ENCODE results near the gene FGFR2. TPM values are rescaled to one million over a fixed set of nuclear protein-coding genes. Genes with fewer than 3 reads are reported as not detected.

FGFR2 gene
- total and polyA plus RNA-seq, 2 donors (not counting 3 experiments of a cell fraction or from before 2014, with no cell fraction given) = 0.06 TPM; not detected in 1

DNA sequence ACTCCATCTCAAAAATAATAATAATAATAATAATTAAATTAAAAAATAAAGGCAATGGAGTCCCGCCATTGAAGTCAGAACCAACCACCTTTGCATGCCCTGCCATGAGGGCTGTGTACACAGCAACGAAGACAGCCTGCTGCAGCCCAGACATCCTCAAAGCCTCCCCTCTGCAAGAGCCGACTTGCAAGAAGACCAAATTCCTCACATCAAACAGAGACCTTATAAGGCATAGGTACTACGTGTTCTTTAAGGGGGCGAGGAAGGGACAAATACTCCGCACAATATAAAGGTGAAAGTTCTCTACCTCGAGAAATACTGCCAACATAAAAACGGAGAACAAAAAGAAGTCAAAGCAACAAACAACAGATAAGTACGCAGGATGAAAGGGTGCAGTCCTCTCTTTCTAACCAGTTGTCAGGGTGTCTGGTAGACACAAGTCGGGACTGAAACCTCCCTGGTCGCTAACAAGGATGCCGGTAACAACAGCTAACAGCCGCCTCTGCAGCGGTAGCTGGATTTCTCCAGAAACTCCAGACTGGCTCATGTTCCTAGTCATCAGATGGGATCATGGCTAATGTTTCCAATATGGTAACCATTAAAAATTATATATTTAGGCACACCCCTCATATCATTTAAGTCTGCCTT is 23.6 kb downstream of the FGFR2 start:
- intact Hi-C loops (cut with micrococcal nuclease) (no loop called here), dilution Hi-C loops (cut with MboI; ENCODE audit: extremely low pct_ligation_motif_present, low sequenced_read_pairs) (no loop called here)
- ChIA-PET CTCF (no interaction called here), POLR2A (no interaction called here)
- FAIRE-seq (no peak), DNase-seq (ENCODE audit: low read depth, low spot score) (no peak)
- BruUV-seq (replicated peaks) = no TSS peak
- Histone ChIP-seq H3K9me1 (replicated peaks; ENCODE audit: control insufficient read depth, extremely low read depth, insufficient read depth, low read length) (no peaks in the 10 kb centered on the region), H4K20me1 (replicated peaks; ENCODE audit: control insufficient read depth, extremely low read depth, insufficient read depth, low read length) (no peaks in the 10 kb centered on the region), H3K79me2 (ENCODE audit: control insufficient read depth, insufficient read depth, low read length) (no peaks in the 10 kb centered on the region), H3K4me3 (replicated peaks in 1 of 3; ENCODE audit: insufficient read depth in 1 of 3, low read depth in 1 of 3, low read length in 3 of 3) (no peak overlapping the region), H3K4me2 (ENCODE audit: insufficient read depth, low read length) (no peak overlapping the region), H3K36me3 (ENCODE audit: control insufficient read depth in 2 of 2, extremely low read depth in 1 of 2, insufficient read depth in 2 of 2, low read length in 2 of 2) (no peaks in the 10 kb centered on the region), H3K9me3 (replicated peaks; ENCODE audit: control insufficient read depth, insufficient read depth, low read length) (no peaks in the 10 kb centered on the region), H3K9ac (replicated peaks; ENCODE audit: extremely low read depth, insufficient read depth, low read length) (no peak overlapping the region), H3K27me3 (ENCODE audit: control insufficient read depth in 2 of 2, insufficient read depth in 2 of 2, low read length in 2 of 2) (no peaks in the 10 kb centered on the region), H2AFZ (ENCODE audit: low read depth, low read length) (no peak overlapping the region), H3K27ac (ENCODE audit: insufficient read depth, low read depth, low read length) (no peak overlapping the region), H3K4me1 (ENCODE audit: control insufficient read depth, extremely low read depth, insufficient read depth, low read length) (no peaks in the 10 kb centered on the region)
- TF ChIP-seq JUN (IDR thresholded peaks at IDR 0.05; ENCODE audit: borderline replicate concordance, insufficient read depth, insufficient read length, low read depth) (no peak), EZH2 (IDR thresholded peaks at IDR 0.05; ENCODE audit: borderline replicate concordance, low read depth, low read length, severe bottlenecking) (no peak), MYC (IDR thresholded peaks at IDR 0.05; ENCODE audit: low read depth, low read length) (no peak), POLR2AphosphoS5 (IDR thresholded peaks at IDR 0.05; ENCODE audit: insufficient read depth, low read depth, low read length) (no peak), POLR2A (IDR thresholded peaks at IDR 0.05; ENCODE audit: low read depth, low read length) (no peak), FOS (IDR thresholded peaks at IDR 0.05; ENCODE audit: borderline replicate concordance, insufficient read depth, low read length) (no peak), GATA2 (IDR thresholded peaks at IDR 0.05; ENCODE audit: insufficient read depth, insufficient read length, low read depth, low read length) (no peak)
- TF ChIP-seq, protein P1, sequence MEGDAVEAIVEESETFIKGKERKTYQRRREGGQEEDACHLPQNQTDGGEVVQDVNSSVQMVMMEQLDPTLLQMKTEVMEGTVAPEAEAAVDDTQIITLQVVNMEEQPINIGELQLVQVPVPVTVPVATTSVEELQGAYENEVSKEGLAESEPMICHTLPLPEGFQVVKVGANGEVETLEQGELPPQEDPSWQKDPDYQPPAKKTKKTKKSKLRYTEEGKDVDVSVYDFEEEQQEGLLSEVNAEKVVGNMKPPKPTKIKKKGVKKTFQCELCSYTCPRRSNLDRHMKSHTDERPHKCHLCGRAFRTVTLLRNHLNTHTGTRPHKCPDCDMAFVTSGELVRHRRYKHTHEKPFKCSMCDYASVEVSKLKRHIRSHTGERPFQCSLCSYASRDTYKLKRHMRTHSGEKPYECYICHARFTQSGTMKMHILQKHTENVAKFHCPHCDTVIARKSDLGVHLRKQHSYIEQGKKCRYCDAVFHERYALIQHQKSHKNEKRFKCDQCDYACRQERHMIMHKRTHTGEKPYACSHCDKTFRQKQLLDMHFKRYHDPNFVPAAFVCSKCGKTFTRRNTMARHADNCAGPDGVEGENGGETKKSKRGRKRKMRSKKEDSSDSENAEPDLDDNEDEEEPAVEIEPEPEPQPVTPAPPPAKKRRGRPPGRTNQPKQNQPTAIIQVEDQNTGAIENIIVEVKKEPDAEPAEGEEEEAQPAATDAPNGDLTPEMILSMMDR (IDR thresholded peaks at IDR 0.05; ENCODE audit: extremely low read depth in 1 of 2, insufficient read depth in 1 of 2, low read depth in 1 of 2, low read length in 2 of 2) = no peak
- TF ChIP-seq, protein P2, sequence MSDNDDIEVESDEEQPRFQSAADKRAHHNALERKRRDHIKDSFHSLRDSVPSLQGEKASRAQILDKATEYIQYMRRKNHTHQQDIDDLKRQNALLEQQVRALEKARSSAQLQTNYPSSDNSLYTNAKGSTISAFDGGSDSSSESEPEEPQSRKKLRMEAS (IDR thresholded peaks at IDR 0.05; ENCODE audit: insufficient read depth, insufficient read length) = no peak
